HEK293T (cell line): Measurements from ENCODE around the gene KPNA3.

Experiments used
- CTCF ChIA-PET: fragments of 350-600 bp; formaldehyde crosslinking; extraction: SDS; loops from one replicate; lab custom pipeline; 2021; ENCODE audit warnings: antibody characterized with exemption, inconsistent platforms; lab: Yijun Ruan, JAX
- POLR2A ChIA-PET: fragments of 350-600 bp; formaldehyde crosslinking; extraction: SDS; loops from one replicate; lab custom pipeline; 2020; ENCODE audit warnings: antibody characterized with exemption, inconsistent platforms; lab: Yijun Ruan, JAX
- DNase-seq: peaks from one replicate; pipeline ENCODE4 v3.0.0; 2012; ENCODE audit warnings: mixed read lengths; ENCODE audit errors: extremely low spot score
- ARNT ChIP-seq: fragments of 450-650 bp; IDR thresholded peaks from 2 replicates; pipeline ENCODE4 v1.6.1; 2017; ENCODE audit warnings: mild to moderate bottlenecking
- BHLHE40 ChIP-seq: fragments of 450-650 bp; IDR thresholded peaks from 2 replicates; pipeline ENCODE4 v1.6.1; 2016; ENCODE audit warnings: mild to moderate bottlenecking, moderate library complexity, borderline replicate concordance
- CTBP1 ChIP-seq: fragments of 450-650 bp; IDR thresholded peaks from 2 replicates; pipeline ENCODE4 v1.6.1; 2016; ENCODE audit warnings: borderline replicate concordance
- ELF4 ChIP-seq: fragments of 450-650 bp; IDR thresholded peaks from 2 replicates; pipeline ENCODE4 v1.6.1; 2017; ENCODE audit warnings: antibody characterized with exemption
- FOXA1 ChIP-seq: fragments of 450-650 bp; IDR thresholded peaks from 2 replicates; pipeline ENCODE4 v1.6.1; 2016; ENCODE audit warnings: mild to moderate bottlenecking
- FOXK2 ChIP-seq: fragments of 450-650 bp; IDR thresholded peaks from 2 replicates; pipeline ENCODE4 v1.6.1; 2016; ENCODE audit warnings: mild to moderate bottlenecking
- FOXM1 ChIP-seq: fragments of 450-650 bp; IDR thresholded peaks from 2 replicates; pipeline ENCODE4 v1.6.1; 2017; ENCODE audit warnings: mild to moderate bottlenecking, borderline replicate concordance
- HDGF ChIP-seq: fragments of 450-650 bp; IDR thresholded peaks from 2 replicates; pipeline ENCODE4 v1.6.1; 2017; ENCODE audit warnings: antibody characterized with exemption, borderline replicate concordance
- L3MBTL2 ChIP-seq: fragments of 450-650 bp; conservative IDR thresholded peaks from 2 replicates; pipeline ENCODE4 v1.6.1; 2016; ENCODE audit warnings: mild to moderate bottlenecking
- LEF1 ChIP-seq: fragments of 450-650 bp; IDR thresholded peaks from 2 replicates; pipeline ENCODE4 v1.6.1; 2017; ENCODE audit warnings: mild to moderate bottlenecking, borderline replicate concordance
- NFRKB ChIP-seq: fragments of 450-650 bp; IDR thresholded peaks from 2 replicates; pipeline ENCODE4 v1.6.1; 2016; ENCODE audit warnings: mild to moderate bottlenecking, moderate library complexity
- SP1 ChIP-seq: fragments of 450-650 bp; IDR thresholded peaks from 2 replicates; pipeline ENCODE4 v1.6.1; 2017
- SUZ12 ChIP-seq: fragments of 450-650 bp; IDR thresholded peaks from 2 replicates; pipeline ENCODE4 v1.6.1; 2016; ENCODE audit warnings: mild to moderate bottlenecking
- TARDBP ChIP-seq: fragments of 450-650 bp; IDR thresholded peaks from 2 replicates; pipeline ENCODE4 v1.6.1; 2016
- ZNF384 ChIP-seq: fragments of 450-650 bp; IDR thresholded peaks from 2 replicates; pipeline ENCODE4 v1.6.1; 2016
- TF ChIP-seq, protein P1 (sequence below): fragments of 450-650 bp; IDR thresholded peaks from 2 replicates; pipeline ENCODE4 v1.6.1; 2016

The KPNA3 gene

DNA sequence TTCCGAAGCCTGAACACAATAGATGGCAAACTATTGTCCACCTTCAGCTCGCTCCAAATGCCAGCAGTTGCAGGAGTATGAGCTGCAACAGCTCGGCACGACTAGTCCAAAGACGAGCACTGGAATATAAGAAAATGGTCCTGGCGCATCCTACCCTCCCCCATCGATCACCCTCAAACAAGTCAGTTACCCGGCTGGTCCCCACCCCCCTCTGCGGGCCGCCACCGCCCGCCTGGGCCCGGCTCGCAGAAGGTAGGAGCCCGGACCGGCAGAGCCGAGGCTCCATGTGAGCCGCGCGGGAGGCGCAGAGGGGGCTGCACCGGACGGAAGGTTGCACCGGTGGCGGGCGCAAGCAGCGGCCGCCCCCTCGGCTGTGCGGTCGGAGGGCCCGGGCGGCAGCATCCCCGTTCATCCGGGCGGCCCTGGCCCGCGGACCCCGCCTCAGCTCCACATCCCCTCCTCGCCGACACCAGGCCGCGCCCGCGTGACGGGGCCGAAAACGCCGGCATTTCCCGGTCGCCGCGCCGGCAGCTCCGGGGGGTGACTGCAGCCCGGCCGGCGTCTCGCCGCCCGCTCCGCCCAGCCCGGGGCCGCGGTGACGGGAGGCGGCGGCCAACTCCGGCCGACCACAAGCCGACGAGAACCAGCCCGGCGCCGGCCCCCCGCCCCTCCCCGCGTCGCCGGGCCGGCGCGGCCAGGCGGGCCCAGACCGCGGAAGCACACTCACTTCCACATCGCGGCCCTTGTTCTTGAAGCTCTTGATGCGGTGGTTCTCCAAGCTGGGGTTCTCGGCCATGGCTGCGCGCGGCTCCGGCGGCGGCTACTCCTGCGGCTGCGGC lies 552 bp downstream of the KPNA3 start:
- TF ChIP-seq BHLHE40 (no peak), NFRKB (no peak), ZNF384 (no peak), ARNT (no peak), FOXK2 (no peak), SUZ12 (no peak), TARDBP (no peak), FOXM1 (no peak), CTBP1 (no peak), LEF1 (no peak)
- ChIA-PET POLR2A (interaction anchor here (0.9 to 3.5 kb wide), 7 partner anchors 11 to 127 kb away, joined by 3 to 21 read pairs (median 8); partner anchors contain the start of gene EBPL), CTCF (interaction anchor here (1.3 kb wide), 1 partner anchor 10 kb away, joined by 3 read pairs; no protein-coding TSS in a partner anchor)
- peak; percentile 41 for DNase-seq

DNA sequence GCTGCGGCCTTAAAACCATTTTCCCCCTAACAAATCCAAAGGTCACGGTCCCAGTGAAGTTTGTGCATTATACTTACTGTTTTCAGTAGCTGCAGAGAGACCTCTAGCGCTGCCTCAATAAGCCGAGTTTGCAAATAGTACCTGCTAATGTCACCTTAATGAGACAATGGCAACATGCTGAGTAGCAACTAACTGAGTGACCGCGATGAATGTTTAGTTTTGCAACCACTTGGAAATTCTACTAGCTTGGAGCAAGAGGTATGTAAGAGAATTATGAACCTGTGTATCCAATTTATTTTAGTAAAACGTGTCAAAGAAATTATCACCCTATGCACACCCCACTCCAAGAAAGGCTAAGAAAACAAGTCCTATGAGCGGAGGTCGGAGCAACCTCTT lies 1.2 kb downstream of the KPNA3 start:
- TF ChIP-seq SP1 (no peak), ARNT (no peak), TARDBP (no peak)
- CTCF ChIA-PET: no interaction called here
- POLR2A ChIA-PET: interaction anchor here (0.9 to 3.5 kb wide), 3 partner anchors 47 to 121 kb away, joined by 3 to 13 read pairs (median 8); partner anchors contain the start of gene EBPL
- no peak for DNase-seq

DNA sequence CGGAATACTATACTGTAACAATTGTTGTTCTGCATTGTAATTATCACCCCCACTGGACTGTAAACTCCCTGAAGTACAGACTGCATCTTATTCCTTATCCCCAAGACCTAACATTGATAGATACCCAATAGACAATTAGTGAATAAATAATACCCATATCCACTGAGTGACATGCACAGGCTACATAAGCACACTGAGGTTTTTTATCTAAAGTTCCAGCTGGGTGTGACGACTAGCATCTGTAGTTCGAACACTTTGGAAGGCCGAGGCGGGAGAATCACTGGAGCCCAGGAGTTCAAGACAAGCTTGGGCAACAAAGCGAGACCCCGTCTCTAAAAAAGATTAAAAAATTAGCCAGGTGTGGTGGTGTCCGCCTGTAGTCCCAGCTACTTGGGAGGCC lies 2.5 kb downstream of the KPNA3 start:
- no peak for DNase-seq
- TF ChIP-seq TARDBP (no peak), L3MBTL2 (no peak), SUZ12 (no peak), ZNF384 (no peak), FOXM1 (no peak), FOXA1 (no peak), ELF4 (no peak), SP1 (no peak), LEF1 (no peak), HDGF (no peak), FOXK2 (no peak), NFRKB (no peak), CTBP1 (no peak), ARNT (no peak), BHLHE40 (no peak)
- TF ChIP-seq, protein P1, sequence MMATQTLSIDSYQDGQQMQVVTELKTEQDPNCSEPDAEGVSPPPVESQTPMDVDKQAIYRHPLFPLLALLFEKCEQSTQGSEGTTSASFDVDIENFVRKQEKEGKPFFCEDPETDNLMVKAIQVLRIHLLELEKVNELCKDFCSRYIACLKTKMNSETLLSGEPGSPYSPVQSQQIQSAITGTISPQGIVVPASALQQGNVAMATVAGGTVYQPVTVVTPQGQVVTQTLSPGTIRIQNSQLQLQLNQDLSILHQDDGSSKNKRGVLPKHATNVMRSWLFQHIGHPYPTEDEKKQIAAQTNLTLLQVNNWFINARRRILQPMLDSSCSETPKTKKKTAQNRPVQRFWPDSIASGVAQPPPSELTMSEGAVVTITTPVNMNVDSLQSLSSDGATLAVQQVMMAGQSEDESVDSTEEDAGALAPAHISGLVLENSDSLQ: no peak
- CTCF ChIA-PET: no interaction called here
- POLR2A ChIA-PET: interaction anchor here (3.5 kb wide), 1 partner anchor 99 kb away, joined by 13 read pairs; the partner anchor contains the start of gene EBPL

DNA sequence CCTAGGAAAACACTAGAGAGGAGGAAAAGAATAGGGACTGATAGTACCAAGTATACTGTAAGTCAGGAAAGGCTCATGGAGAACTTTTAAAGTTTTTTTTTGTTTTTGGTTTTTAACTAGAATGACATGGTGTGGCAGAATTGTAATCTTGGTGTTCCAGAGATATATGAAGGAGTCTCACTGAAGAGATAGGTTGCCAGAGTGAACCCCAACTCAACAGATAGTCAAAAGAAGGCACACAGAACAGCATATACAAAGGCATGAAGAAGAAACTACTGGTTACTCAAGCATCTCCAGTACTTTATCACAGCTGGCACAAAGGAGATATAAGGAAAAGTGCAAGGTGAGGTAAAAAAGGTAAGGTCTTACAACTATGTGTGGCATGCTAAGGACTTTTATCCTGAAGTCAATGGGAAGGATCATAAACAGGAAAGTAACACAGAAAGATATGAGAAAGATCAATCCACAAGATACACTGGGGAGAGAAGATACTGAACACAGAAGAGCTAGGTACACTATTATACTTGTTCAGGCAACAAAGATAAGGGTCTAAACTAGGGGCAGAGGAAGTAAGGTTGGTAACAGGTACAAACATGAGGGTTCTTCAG lies 6.0 kb downstream of the KPNA3 start:
- TF ChIP-seq TARDBP: no peak
- TF ChIP-seq FOXK2: no peak
- TF ChIP-seq NFRKB: no peak
- no peak for TF ChIP-seq L3MBTL2
- no peak for TF ChIP-seq ELF4
- no peak for TF ChIP-seq FOXM1
- TF ChIP-seq CTBP1: no peak
- TF ChIP-seq SUZ12: no peak
- TF ChIP-seq SP1: no peak
- TF ChIP-seq BHLHE40: no peak
- no peak for TF ChIP-seq ARNT
- no peak for TF ChIP-seq FOXA1
- no peak for TF ChIP-seq ZNF384
- TF ChIP-seq, protein P1: no peak
- no peak for TF ChIP-seq HDGF
- no peak for TF ChIP-seq LEF1
- POLR2A ChIA-PET: no interaction called here
- CTCF ChIA-PET: interaction anchor here (0.6 kb wide), 1 partner anchor 9 kb away, joined by 5 read pairs; no protein-coding TSS in a partner anchor
- DNase-seq: no peak

DNA sequence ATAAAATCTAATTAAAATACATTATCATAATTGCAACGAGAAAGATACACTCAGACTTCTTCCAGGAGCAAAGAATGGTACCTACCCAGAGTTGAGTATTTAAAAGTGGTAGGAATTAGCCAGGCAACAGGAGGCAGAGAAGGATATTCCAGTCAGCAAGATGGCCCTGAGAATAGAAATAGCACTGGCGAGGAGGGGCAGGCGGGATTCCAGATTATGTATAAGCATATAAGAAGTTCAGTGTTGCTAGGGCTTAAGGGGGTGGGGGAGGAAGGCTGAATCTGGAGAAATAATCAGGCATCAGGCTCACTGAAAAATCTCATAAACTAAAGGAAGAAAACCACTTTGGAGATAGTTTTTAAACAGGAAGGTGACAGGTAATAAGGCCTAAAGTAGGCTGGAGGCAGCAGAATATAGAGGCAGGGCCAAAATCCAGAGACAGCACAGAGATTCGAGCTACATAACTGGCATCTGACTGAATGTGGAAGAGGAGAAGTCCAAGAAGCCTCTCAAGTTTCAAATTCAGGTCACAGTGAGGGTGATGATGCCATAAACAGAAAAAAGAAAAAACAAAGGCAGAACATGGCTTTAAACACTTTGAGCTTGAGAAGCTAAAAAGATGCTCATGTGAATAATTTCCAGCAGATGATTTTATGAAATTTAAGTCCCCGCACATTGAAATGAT lies 7.5 kb downstream of the KPNA3 start:
- POLR2A ChIA-PET: no interaction called here
- TF ChIP-seq BHLHE40 (no peak), FOXK2 (no peak), FOXA1 (no peak), SP1 (no peak), FOXM1 (no peak), HDGF (no peak), ZNF384 (no peak), SUZ12 (no peak)
- TF ChIP-seq, protein P1: no peak
- CTCF ChIA-PET: no interaction called here

More for the DNA sequence above, 7.5 kb downstream of the KPNA3 start:
- no peak for DNase-seq
